GM18519 (cell line): ENCODE data around the gene TBC1D21.

Source experiments
- ATAC-seq: cut with Tn5 transposase; IDR thresholded peaks from one replicate; pipeline ENCODE4 v1.9.1; 2021; ENCODE audit warnings: mild to moderate bottlenecking, moderate library complexity; ENCODE audit not compliant: unreplicated experiment, low FRiP score

Gene TBC1D21

GRCh38 chr15:73873456-73873855 lies at the start of gene TBC1D21:
TSS of gene TBC1D21 (plus strand) at chr15:73873564. CDS start at chr15:73873710, 146 bp downstream.
- ATAC-seq: no peak

GRCh38 chr15:73826711-73827251 lies 46.6 kb upstream of the TBC1D21 start:
- ATAC-seq: no peak

GRCh38 chr15:73829523-73829922 lies 43.8 kb upstream of the TBC1D21 start:
- no peak for ATAC-seq

- no peak for ATAC-seq
Observed at GRCh38 chr15:73832657-73833056, 40.7 kb upstream of the TBC1D21 start.

- ATAC-seq: no peak
Observed at GRCh38 chr15:73836845-73837244, 36.5 kb upstream of the TBC1D21 start.

GRCh38 chr15:73838831-73839426 lies 34.4 kb upstream of the TBC1D21 start:
- no peak for ATAC-seq

- no peak for ATAC-seq
Observed at GRCh38 chr15:73839699-73840377, 33.5 kb upstream of the TBC1D21 start.

GRCh38 chr15:73840771-73841170 lies 32.6 kb upstream of the TBC1D21 start:
- no peak for ATAC-seq

- ATAC-seq: no peak
Observed at GRCh38 chr15:73841756-73842725, 31.3 kb upstream of the TBC1D21 start.

GRCh38 chr15:73843787-73844186 lies 29.6 kb upstream of the TBC1D21 start:
- ATAC-seq: no peak

- no peak for ATAC-seq
Observed at GRCh38 chr15:73844356-73844755, 29.0 kb upstream of the TBC1D21 start.

GRCh38 chr15:73845507-73845906 lies 27.9 kb upstream of the TBC1D21 start:
- ATAC-seq: no peak

GRCh38 chr15:73845907-73846306 lies 27.5 kb upstream of the TBC1D21 start:
- ATAC-seq: no peak

GRCh38 chr15:73849641-73850040 lies 23.7 kb upstream of the TBC1D21 start:
- no peak for ATAC-seq

- ATAC-seq: no peak
Observed at GRCh38 chr15:73850228-73850627, 23.1 kb upstream of the TBC1D21 start.

- no peak for ATAC-seq
Observed at GRCh38 chr15:73851689-73852088, 21.7 kb upstream of the TBC1D21 start.

GRCh38 chr15:73852507-73852906 lies 20.9 kb upstream of the TBC1D21 start:
- no peak for ATAC-seq

- ATAC-seq: no peak
Observed at GRCh38 chr15:73854265-73854664, 19.1 kb upstream of the TBC1D21 start.

- no peak for ATAC-seq
Observed at GRCh38 chr15:73856458-73857192, 16.7 kb upstream of the TBC1D21 start.

- ATAC-seq: no peak
Observed at GRCh38 chr15:73857193-73857920, 16.0 kb upstream of the TBC1D21 start.
